Left renal cortex interstitium (tissue), 4 donors: Measurements from ENCODE around the gene ARHGAP5. TPM values are rescaled to one million over a fixed set of nuclear protein-coding genes. Genes with fewer than 3 reads are reported as not detected.
A peak's percentile ranks its signal among the peaks of the same experiment; 100 is the strongest.

Experiments used
- DNase-seq, 4 donors: peaks; one replicate each; pipeline ENCODE4 v3.0.0-alpha.2; 2013; ENCODE audit warnings: low read depth in 4 of 4, low spot score in 2 of 4, missing footprints in 1 of 4
- polyA plus RNA-seq, 4 donors: library from polyadenylated mRNA; unstranded; fragments of 120-200 nt; gene quantifications; one replicate each; pipeline ENCODE4 v1.2.1, GENCODE V29; 2013; ENCODE audit not compliant: insufficient read length in 4 of 4

ARHGAP5 gene
- polyA plus RNA-seq, 4 donors = 96.1 to 114 (median 109) TPM

GRCh38 chr14:32169191-32169590, 92.1 kb downstream of the ARHGAP5 start:
- DNase-seq = no peak

- DNase-seq = no peak
These were observed 94.4 kb downstream of the ARHGAP5 start for GRCh38 chr14:32171469-32171868.

- no peak for DNase-seq
These were observed 106.3 kb downstream of the ARHGAP5 start for GRCh38 chr14:32183151-32184058.

GRCh38 chr14:32185097-32185496, 108.0 kb downstream of the ARHGAP5 start:
- DNase-seq = no peak

- no peak for DNase-seq
These were observed 109.1 kb downstream of the ARHGAP5 start for GRCh38 chr14:32186248-32186647.

GRCh38 chr14:32189811-32190210, 112.7 kb downstream of the ARHGAP5 start:
- no peak for DNase-seq

GRCh38 chr14:32190673-32191072, 113.6 kb downstream of the ARHGAP5 start:
- DNase-seq = no peak

GRCh38 chr14:32192712-32193373, 115.7 kb downstream of the ARHGAP5 start:
- DNase-seq = no peak

GRCh38 chr14:32193532-32193931, 116.4 kb downstream of the ARHGAP5 start:
- no peak for DNase-seq

- no peak for DNase-seq
These were observed 118.5 kb downstream of the ARHGAP5 start for GRCh38 chr14:32195636-32196035.

- no peak for DNase-seq
These were observed 120.8 kb downstream of the ARHGAP5 start for GRCh38 chr14:32197919-32198318.

GRCh38 chr14:32200368-32201192, 123.5 kb downstream of the ARHGAP5 start:
- no peak for DNase-seq

- peak; percentile 63 to 87 (median 80) for DNase-seq
These were observed 124.2 kb downstream of the ARHGAP5 start for GRCh38 chr14:32201193-32201815.

GRCh38 chr14:32201816-32202490, 124.8 kb downstream of the ARHGAP5 start, which contains the start of gene RNU6-7:
RNU6-7 (plus strand) TSS chr14:32202045.
- DNase-seq = peak; percentile 58 to 96 (median 72)

- DNase-seq = peak in 2 of 4 donors; percentile 56 to 77
These were observed 125.4 kb downstream of the ARHGAP5 start for GRCh38 chr14:32202491-32202997.

- peak; percentile 82 to 97 (median 84) for DNase-seq
These were observed 126.1 kb downstream of the ARHGAP5 start, which contains the start of gene RNU6-8 for GRCh38 chr14:32202998-32203882. RNU6-8 (minus strand) TSS chr14:32203269.

- peak in 3 of 4 donors; percentile 22 to 41 (median 37) for DNase-seq
These were observed 126.8 kb downstream of the ARHGAP5 start for GRCh38 chr14:32203928-32204357.

- DNase-seq = no peak
These were observed 128.4 kb downstream of the ARHGAP5 start for GRCh38 chr14:32205554-32205953.
